Mucosa of rectum (tissue), 2 donors: ENCODE data around the gene PGF.

ENCODE experiments used
- H3K27ac ChIP-seq, 2 donors: one replicate each; pipeline ENCODE4 v1.7.0; 2013; ENCODE audit warnings: inconsistent platforms in 2 of 2, low read depth in 2 of 2, low read length in 2 of 2
- H3K27me3 ChIP-seq, 2 donors: one replicate each; pipeline ENCODE4 v1.7.0; 2013; ENCODE audit warnings: low read length in 2 of 2; ENCODE audit not compliant: control insufficient read depth in 2 of 2, insufficient read depth in 2 of 2
- H3K36me3 ChIP-seq, 2 donors: one replicate each; pipeline ENCODE4 v1.7.0; 2013; ENCODE audit warnings: low read length in 2 of 2; ENCODE audit not compliant: control insufficient read depth in 2 of 2, insufficient read depth in 2 of 2
- H3K4me1 ChIP-seq, 2 donors: one replicate each; pipeline ENCODE4 v1.7.0; 2013; ENCODE audit warnings: low read length in 2 of 2, mild to moderate bottlenecking in 1 of 2; ENCODE audit not compliant: control insufficient read depth in 2 of 2, insufficient read depth in 2 of 2
- H3K4me3 ChIP-seq, 2 donors: one replicate each; pipeline ENCODE4 v1.7.0; 2013; ENCODE audit warnings: low read length in 2 of 2
- H3K9ac ChIP-seq, 2 donors: one replicate each; pipeline ENCODE4 v1.7.0; 2013; ENCODE audit warnings: low read length in 2 of 2, low read depth in 1 of 2, mild to moderate bottlenecking in 1 of 2
- H3K9me3 ChIP-seq, 2 donors: one replicate each; pipeline ENCODE4 v1.7.0; 2013; ENCODE audit warnings: low read length in 2 of 2; ENCODE audit not compliant: control insufficient read depth in 2 of 2
- donor health status: healthy.
- donor health status: Normal muscosa, but diverticular disease.

Gene PGF

DNA sequence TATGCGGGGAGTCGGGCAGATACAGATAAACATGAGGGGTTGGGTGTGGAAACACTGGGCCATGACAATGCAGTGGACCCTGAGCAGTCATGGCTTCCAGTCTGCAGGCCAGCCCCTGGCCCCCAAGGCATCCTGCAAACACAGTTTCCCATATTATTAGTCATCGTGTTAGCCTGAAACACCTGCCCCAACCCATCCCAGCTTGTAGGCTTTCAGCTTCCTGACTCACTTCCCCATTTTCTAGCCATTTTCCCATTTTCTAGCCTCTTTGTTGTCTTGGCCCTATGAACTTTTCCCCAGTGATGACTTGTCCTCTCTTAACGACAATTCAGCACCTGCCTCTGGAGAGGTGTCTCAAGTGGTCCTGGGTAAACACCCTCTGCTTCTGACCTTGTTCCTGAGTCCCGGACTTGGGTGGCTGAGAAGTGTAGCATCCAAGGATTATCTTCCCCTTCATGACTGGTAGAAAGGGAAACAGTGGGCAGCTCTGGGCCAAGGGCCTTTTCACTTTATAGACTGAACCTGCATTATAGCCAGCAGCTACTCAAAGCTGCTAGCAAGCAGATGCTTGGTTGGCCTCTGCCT, 4.3 kb upstream of the PGF start:
- Histone ChIP-seq H3K4me3 (no peak overlapping the region), H3K4me1 (peaks cover 3 to 4% of the 10 kb centered on the region in 2 donors), H3K27ac (no peak overlapping the region), H3K9ac (no peak overlapping the region), H3K27me3 (no peaks in the 10 kb centered on the region), H3K36me3 (no peaks in the 10 kb centered on the region), H3K9me3 (no peaks in the 10 kb centered on the region)

DNA sequence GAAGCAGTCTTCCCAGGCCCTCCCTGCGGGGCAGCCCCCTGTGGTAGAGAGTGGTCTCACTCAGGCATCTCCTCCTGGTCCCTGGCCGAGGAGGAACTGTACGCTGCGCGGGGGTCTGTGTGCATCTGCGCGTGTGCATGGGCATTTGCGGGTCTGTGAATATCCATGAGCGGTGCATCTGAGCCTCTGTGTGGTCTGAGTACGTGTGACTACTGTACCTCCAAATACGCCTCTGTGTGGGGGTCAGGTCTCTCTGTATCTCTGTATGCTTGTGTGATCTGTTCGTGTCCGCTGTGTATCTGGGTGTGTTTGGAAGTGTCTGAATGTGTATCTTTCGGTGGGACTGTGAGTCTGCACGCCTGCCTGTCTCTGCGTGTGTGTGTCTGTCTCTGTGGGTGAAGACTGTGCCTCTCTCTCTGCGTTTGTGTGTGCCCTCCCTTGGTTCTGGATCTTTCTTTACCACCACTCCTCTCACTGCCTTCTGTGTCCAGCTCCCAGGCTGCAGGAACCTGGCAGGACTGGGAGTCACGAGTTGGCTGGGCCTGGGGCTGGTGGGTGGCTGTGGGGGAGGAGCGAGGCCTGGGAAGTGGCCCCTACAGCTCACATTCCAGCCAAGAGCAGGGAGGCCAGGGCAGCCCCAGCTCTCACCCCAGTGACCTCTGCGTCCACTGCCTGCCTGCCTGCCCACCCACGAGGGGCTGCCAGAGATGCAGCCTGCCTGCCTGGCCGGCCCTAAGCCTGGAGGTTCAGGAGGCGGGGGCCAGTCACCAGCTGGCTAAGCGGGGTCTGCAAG, 1.1 kb upstream of the PGF start:
- Histone ChIP-seq H3K4me3 (no peak overlapping the region), H3K4me1 (peaks cover 10 to 12% of the 10 kb centered on the region in 2 donors), H3K27me3 (no peaks in the 10 kb centered on the region), H3K9ac (no peak overlapping the region), H3K36me3 (no peaks in the 10 kb centered on the region), H3K27ac (no peak overlapping the region), H3K9me3 (no peaks in the 10 kb centered on the region)

DNA sequence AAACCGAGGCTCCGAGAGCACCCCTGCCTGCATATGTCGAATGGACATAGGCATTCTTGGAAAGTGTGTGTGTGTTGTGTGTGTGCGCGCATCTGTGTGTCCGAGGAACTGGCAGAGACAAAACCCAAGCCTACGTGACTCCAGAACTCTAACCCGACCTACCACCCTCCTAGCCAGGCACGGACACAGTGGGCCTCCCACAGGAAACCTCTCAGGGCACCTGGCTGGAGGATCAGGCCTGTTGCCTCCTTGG, 556 bp upstream of the PGF start:
- H3K9ac ChIP-seq, result no peak overlapping the region
- no peaks in the 10 kb centered on the region for H3K9me3 ChIP-seq
- peaks cover 15 to 17% of the 10 kb centered on the region in 2 donors for H3K4me1 ChIP-seq
- H3K36me3 ChIP-seq, result no peaks in the 10 kb centered on the region
- H3K27ac ChIP-seq, result no peak overlapping the region
- H3K4me3 ChIP-seq, result peak overlapping the region; percentile 48 to 57
- H3K27me3 ChIP-seq, result no peaks in the 10 kb centered on the region

DNA sequence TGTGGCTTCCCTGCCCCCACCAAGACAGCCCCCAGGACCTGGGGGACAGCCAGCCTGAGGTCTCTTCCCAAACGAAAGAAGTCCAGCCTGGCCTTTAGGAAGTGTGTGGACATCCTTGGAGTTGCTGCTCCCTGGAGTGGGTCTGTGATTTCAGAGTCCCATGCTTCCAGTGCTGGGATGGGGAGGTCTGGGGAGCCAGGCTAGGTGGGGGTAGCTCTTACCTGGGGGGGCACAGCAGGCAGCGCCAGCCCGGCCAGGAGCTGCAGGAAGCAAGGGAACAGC, 509 bp downstream of the PGF start:
- Histone ChIP-seq H3K27ac (no peak overlapping the region), H3K36me3 (no peaks in the 10 kb centered on the region), H3K4me3 (peak overlapping the region; percentile 57 to 59), H3K27me3 (no peaks in the 10 kb centered on the region), H3K9ac (peak overlapping the region in 1 of 2 donors; percentile 24), H3K4me1 (peaks cover 17 to 21% of the 10 kb centered on the region in 2 donors), H3K9me3 (no peaks in the 10 kb centered on the region)

DNA sequence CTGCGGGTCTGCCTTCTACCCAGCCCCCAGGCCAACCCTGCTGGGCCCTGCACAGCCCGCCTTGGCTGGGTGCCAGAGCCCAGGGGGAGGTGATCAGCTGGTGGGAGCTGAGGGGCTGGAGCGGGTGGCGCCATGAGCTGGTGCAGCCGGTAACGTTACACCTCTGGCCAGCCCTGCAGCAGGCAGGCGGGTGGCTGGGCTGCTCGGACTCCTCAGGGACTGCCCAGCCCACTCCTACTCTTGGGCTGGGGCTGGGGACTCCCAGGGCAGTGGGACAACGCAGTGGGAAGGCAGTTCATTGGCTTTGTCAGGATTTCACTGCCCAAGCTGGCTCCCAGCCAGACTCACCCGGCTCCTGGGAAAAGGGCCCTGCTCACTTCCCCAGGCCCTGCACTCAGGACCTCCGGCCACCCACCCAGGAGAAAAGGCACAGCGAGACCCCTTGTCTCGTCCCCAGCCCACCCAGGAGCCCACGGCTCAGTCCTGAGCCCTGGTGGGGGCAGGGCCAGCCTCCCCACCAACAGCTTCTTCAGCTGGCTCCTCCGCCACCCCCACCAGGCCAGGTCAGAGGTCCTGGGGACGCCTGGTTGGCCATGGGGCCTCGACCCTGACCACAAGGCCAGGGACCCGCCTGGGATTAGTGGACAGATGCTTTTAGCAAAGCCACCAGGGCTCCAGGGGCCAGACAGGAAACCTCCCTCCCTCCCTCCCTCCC, 1.0 kb downstream of the PGF start:
- Histone ChIP-seq H3K9me3 (no peaks in the 10 kb centered on the region), H3K4me1 (peaks cover 17 to 21% of the 10 kb centered on the region in 2 donors), H3K27ac (no peak overlapping the region), H3K36me3 (no peaks in the 10 kb centered on the region), H3K9ac (no peak overlapping the region), H3K4me3 (no peak overlapping the region), H3K27me3 (no peaks in the 10 kb centered on the region)

DNA sequence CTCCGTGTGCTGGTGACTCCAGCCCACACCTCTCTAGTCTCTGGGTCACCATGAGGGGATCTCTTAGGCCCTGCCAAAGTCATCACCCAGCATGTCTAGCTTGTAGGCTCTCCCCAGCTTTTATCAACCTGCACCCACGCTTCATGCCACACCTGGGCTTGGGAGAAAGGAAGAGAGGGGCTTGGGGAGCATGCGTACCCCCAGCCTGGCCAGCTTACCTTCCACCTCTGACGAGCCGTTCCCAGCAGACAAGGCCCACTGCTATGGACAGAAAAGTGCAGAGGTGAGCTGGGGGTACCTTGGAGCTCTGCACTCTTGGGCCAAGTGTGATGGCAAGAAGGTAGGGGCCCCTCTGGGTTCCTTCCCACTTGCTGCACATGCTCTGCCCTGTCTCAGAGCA, 1.7 kb downstream of the PGF start:
- Histone ChIP-seq H3K27ac (no peak overlapping the region), H3K4me3 (no peak overlapping the region), H3K36me3 (no peaks in the 10 kb centered on the region), H3K9ac (no peak overlapping the region), H3K27me3 (no peaks in the 10 kb centered on the region), H3K9me3 (no peaks in the 10 kb centered on the region), H3K4me1 (peaks cover 17 to 21% of the 10 kb centered on the region in 2 donors)

GRCh38 chr14:74952697-74953484, 2.5 kb downstream of the PGF start:
- Histone ChIP-seq H3K9me3 (no peaks in the 10 kb centered on the region), H3K36me3 (no peaks in the 10 kb centered on the region), H3K9ac (no peak overlapping the region), H3K27ac (no peak overlapping the region), H3K27me3 (no peaks in the 10 kb centered on the region), H3K4me3 (no peak overlapping the region), H3K4me1 (peaks cover 17 to 21% of the 10 kb centered on the region in 2 donors)

- Histone ChIP-seq H3K9me3 (no peaks in the 10 kb centered on the region), H3K4me3 (no peak overlapping the region), H3K9ac (no peak overlapping the region), H3K27ac (no peak overlapping the region), H3K27me3 (no peaks in the 10 kb centered on the region), H3K36me3 (no peaks in the 10 kb centered on the region), H3K4me1 (peaks cover 17 to 21% of the 10 kb centered on the region in 2 donors)
Observed at GRCh38 chr14:74952180-74952665, 3.2 kb downstream of the PGF start.

DNA sequence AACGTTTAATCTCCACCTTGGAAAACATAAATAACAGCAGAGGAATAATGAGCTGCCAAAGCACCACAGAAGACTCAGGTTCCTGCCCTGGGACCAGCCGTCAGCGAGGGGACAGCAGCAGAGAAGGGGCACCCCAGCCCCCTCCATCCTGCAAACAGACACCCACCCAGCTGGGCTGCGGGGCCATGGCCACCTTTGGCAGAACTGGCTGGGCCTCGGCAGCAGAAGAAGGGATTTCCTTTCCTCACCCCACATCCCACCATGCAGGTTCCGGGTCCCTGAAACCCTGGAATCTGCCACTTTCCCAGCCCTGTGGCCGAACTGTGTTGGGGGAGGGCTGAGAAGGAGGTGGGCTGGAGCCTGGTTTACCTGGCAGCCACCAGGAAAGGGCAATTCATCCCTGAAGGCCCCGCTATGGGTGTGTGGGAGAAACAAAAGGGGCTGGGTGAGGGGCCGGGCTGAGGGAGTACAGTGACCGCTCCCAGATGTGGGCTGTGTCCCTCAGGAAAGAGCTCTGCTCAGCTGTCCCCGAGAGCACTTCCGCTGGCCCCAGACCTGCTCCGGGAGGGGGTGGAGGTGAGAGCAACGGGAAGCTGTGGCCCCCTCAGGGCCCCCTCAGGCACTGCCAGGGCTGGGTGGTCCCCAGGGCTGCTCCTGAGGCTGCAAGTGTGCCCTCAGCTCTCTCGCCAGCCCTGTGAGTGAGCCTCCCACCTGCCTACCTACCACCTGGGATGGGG, 3.8 kb downstream of the PGF start:
- Histone ChIP-seq H3K27ac (peak overlapping the region; percentile 57 to 65), H3K4me1 (peaks cover 17 to 21% of the 10 kb centered on the region in 2 donors), H3K4me3 (no peak overlapping the region), H3K36me3 (no peaks in the 10 kb centered on the region), H3K9ac (peak overlapping the region; percentile 14 to 44), H3K27me3 (no peaks in the 10 kb centered on the region), H3K9me3 (no peaks in the 10 kb centered on the region)
